Thyroid gland (tissue), 4 donors: ENCODE results near the gene MAPK8IP3. TPM values are rescaled to one million over a fixed set of nuclear protein-coding genes. Genes with fewer than 3 reads are reported as not detected.

Experiments
- DNase-seq, 2 donors: peaks; one replicate each; pipeline ENCODE4 v3.0.0-alpha.2; 2019
- H3K27ac ChIP-seq, 3 donors: fragments of 200-600 bp; sonication (generic); 1 replicate in 2 of 3; 2 replicates in 1 of 3; pipeline ENCODE4 v1.5.1; 2016 to 2019; ENCODE audit warnings: mild to moderate bottlenecking in 1 of 3, moderate library complexity in 1 of 3
- H3K27me3 ChIP-seq: fragments of 200-600 bp; sonication (generic); one replicate; pipeline ENCODE4 v1.5.1; 2019
- H3K36me3 ChIP-seq, 2 donors: fragments of 200-600 bp; sonication (generic); one replicate each; pipeline ENCODE4 v1.5.1; 2016 to 2019
- H3K4me1 ChIP-seq, 2 donors: fragments of 200-600 bp; sonication (generic); one replicate each; pipeline ENCODE4 v1.5.1; 2017 to 2019
- H3K4me3 ChIP-seq, 3 donors: fragments of 200-600 bp; sonication (generic); replicated peaks in 1 of 3; 1 replicate in 2 of 3; 2 replicates in 1 of 3; pipeline ENCODE4 v1.5.1; 2016; ENCODE audit warnings: mild to moderate bottlenecking in 1 of 3
- H3K9me3 ChIP-seq: fragments of 200-600 bp; sonication (generic); one replicate; pipeline ENCODE4 v1.5.1; 2017
- CTCF ChIP-seq, 6 experiments: fragments of 200-600 bp in 3 of 6; fragments of 450-650 bp in 3 of 6; sonication (generic) in 3 of 6; IDR thresholded peaks; one replicate each; pipeline ENCODE4 v1.5.1; 2016 to 2019; ENCODE audit warnings: antibody characterized with exemption in 6 of 6, mild to moderate bottlenecking in 2 of 6, inconsistent platforms in 1 of 6, moderate library complexity in 1 of 6
- POLR2A ChIP-seq, 2 donors: fragments of 450-650 bp; IDR thresholded peaks; one replicate each; pipeline ENCODE4 v1.6.1; 2017; ENCODE audit warnings: antibody characterized with exemption in 2 of 2, mild to moderate bottlenecking in 2 of 2, moderate library complexity in 1 of 2
- WGBS, 2 donors: methylation state at CpG; one replicate each; pipeline ENCODE4 v1.1.5; 2017; 5-methylcytosine and 5-hydroxymethylcytosine counted together
- intact Hi-C: fragments of 100-400 bp; cut with DNase I; formaldehyde crosslinking; loops from one replicate; pipeline ENCODE4 v1.15.1; 2023
- total RNA-seq, 4 donors: library from RNA; depleted of rRNA; stranded (reverse); fragments of >200 nt; gene quantifications; one replicate each; pipeline ENCODE4 v1.2.3, GENCODE V29; 2016

Gene MAPK8IP3
- total RNA-seq, 4 donors from 2014 or later = 45.7 to 137 (median 60.4) TPM

GRCh38 chr16:1744338-1744840, 38.4 kb downstream of the MAPK8IP3 start:
- Histone ChIP-seq H3K27ac (no peak overlapping the region), H3K4me3 (no peak overlapping the region), H3K4me1 (no peaks in the 10 kb centered on the region), H3K27me3 (no peaks in the 10 kb centered on the region), H3K36me3 (peaks cover 35 to 48% of the 10 kb centered on the region in 2 donors), H3K9me3 (no peaks in the 10 kb centered on the region)
- no peak for DNase-seq
- 92 to 93% methylated on average over 24 of the region's 24 CpGs for WGBS, 2 donors
- TF ChIP-seq CTCF (IDR thresholded peaks at IDR 0.05) (no peak), POLR2A (IDR thresholded peaks at IDR 0.05) (no peak)
- intact Hi-C loops = no loop called here

- intact Hi-C loops = no loop called here
- Histone ChIP-seq H3K9me3 (no peaks in the 10 kb centered on the region), H3K27me3 (no peaks in the 10 kb centered on the region), H3K4me3 (no peak overlapping the region), H3K36me3 (peaks cover 40 to 54% of the 10 kb centered on the region in 2 donors), H3K4me1 (no peaks in the 10 kb centered on the region), H3K27ac (no peak overlapping the region)
- no peak for TF ChIP-seq POLR2A (IDR thresholded peaks at IDR 0.05)
- no peak for TF ChIP-seq CTCF (IDR thresholded peaks at IDR 0.05)
- 95 to 98% methylated on average over 15 to 18 of the region's 25 CpGs for WGBS, 2 donors
- DNase-seq = no peak
These were observed 39.3 kb downstream of the MAPK8IP3 start for GRCh38 chr16:1745181-1745899.

GRCh38 chr16:1745900-1746692, 40.1 kb downstream of the MAPK8IP3 start:
- intact Hi-C loops = no loop called here
- WGBS, 2 donors = 93 to 96% methylated on average over 18 to 23 of the region's 29 CpGs
- DNase-seq = no peak
- no peak for TF ChIP-seq POLR2A (IDR thresholded peaks at IDR 0.05)
- TF ChIP-seq CTCF (IDR thresholded peaks at IDR 0.05) = no peak
- Histone ChIP-seq H3K27me3 (no peaks in the 10 kb centered on the region), H3K27ac (no peak overlapping the region), H3K4me1 (no peaks in the 10 kb centered on the region), H3K36me3 (peaks cover 40 to 49% of the 10 kb centered on the region in 2 donors), H3K9me3 (no peaks in the 10 kb centered on the region), H3K4me3 (no peak overlapping the region)

GRCh38 chr16:1746693-1747195, 40.7 kb downstream of the MAPK8IP3 start:
- WGBS, 2 donors = 90 to 97% methylated on average over 15 to 19 of the region's 31 CpGs
- Histone ChIP-seq H3K27me3 (no peaks in the 10 kb centered on the region), H3K27ac (no peak overlapping the region), H3K36me3 (peaks cover 40 to 49% of the 10 kb centered on the region in 2 donors), H3K9me3 (no peaks in the 10 kb centered on the region), H3K4me3 (no peak overlapping the region), H3K4me1 (no peaks in the 10 kb centered on the region)
- TF ChIP-seq CTCF (IDR thresholded peaks at IDR 0.05) (no peak), POLR2A (IDR thresholded peaks at IDR 0.05) (no peak)
- intact Hi-C loops = no loop called here
- DNase-seq = no peak
